ENCODE measurements around the gene SENP7. TPM values are rescaled to one million over a fixed set of nuclear protein-coding genes. Genes with fewer than 3 reads are reported as not detected.

SENP7 gene
- polyA plus RNA-seq, 3 donors, result 1.6 to 12.4 (median 3.8) TPM

GRCh38 chr3:101320475-101320874 lies 192.5 kb downstream of the SENP7 start, which contains the start of gene IMPG2:
Gene IMPG2, minus strand, starts transcription at chr3:101320575. Its CDS starts 203 bp downstream, at chr3:101320372.
- intact Hi-C loops (cut with micrococcal nuclease), result no loop called here
- H3K4me2 ChIP-seq (replicated peaks; ENCODE audit: extremely low read depth, low read length, poor library complexity, severe bottlenecking), result no peak within 1 kb of the TSS
- H3K27ac ChIP-seq (ENCODE audit: low read depth in 1 of 2, low read length in 2 of 2), result no peak within 1 kb of the TSS
- no peaks in the 10 kb centered on the region for H3K9me3 ChIP-seq (replicated peaks in 1 of 2; ENCODE audit: control insufficient read depth in 1 of 2, insufficient read depth in 1 of 2, low read length in 2 of 2)
- no CpG with 5 or more reads among the region's 2 CpGs for WGBS (ENCODE audit: insufficient coverage)
- H3K9ac ChIP-seq (ENCODE audit: insufficient read depth, low read length, poor library complexity, severe bottlenecking), result no peak within 1 kb of the TSS
- Mint-ChIP-seq H3K36me3 (peaks cover 8 to 10% of the 10 kb centered on the region in 2 donors), H3K9me3 (peaks cover 0 to 2% (median 0%) of the 10 kb centered on the region in 7 donors), H3K27ac (no peak within 1 kb of the TSS), H3K4me3 (no peak within 1 kb of the TSS), H3K27me3 (ENCODE audit: low read depth in 3 of 3) (no peaks in the 10 kb centered on the region), H3K4me1 (no peaks in the 10 kb centered on the region)
- DNase-seq, result no peak
- H4K20me1 ChIP-seq (ENCODE audit: insufficient read depth, low read length), result no peaks in the 10 kb centered on the region
- H2AFZ ChIP-seq (ENCODE audit: insufficient read depth, low read depth, low read length, poor library complexity, severe bottlenecking), result no peak within 1 kb of the TSS
- no peaks in the 10 kb centered on the region for H3K4me1 ChIP-seq (ENCODE audit: control insufficient read depth in 1 of 2, insufficient read depth in 2 of 2, low read length in 2 of 2)
- H3K36me3 ChIP-seq (replicated peaks in 1 of 2; ENCODE audit: control insufficient read depth in 1 of 2, insufficient read depth in 2 of 2, low read length in 2 of 2), result peaks cover 4 to 6% of the 10 kb centered on the region in 2 donors
- no peaks in the 10 kb centered on the region for H3K79me2 ChIP-seq (ENCODE audit: insufficient read depth, low read length)
- no peak within 1 kb of the TSS for H3K4me3 ChIP-seq (replicated peaks in 1 of 3; ENCODE audit: low read depth in 2 of 3, low read length in 3 of 3)
- no peaks in the 10 kb centered on the region for H3K27me3 ChIP-seq (ENCODE audit: control insufficient read depth in 2 of 2, insufficient read depth in 2 of 2, low read length in 2 of 2)
- no peak for TF ChIP-seq CTCF (IDR thresholded peaks at IDR 0.05)

GRCh38 chr3:101319531-101319930 lies 193.5 kb downstream of the SENP7 start:
- Histone ChIP-seq H3K27ac (ENCODE audit: low read depth in 1 of 2, low read length in 2 of 2) (no peak overlapping the region), H3K4me1 (ENCODE audit: control insufficient read depth in 1 of 2, insufficient read depth in 2 of 2, low read length in 2 of 2) (no peaks in the 10 kb centered on the region), H3K4me2 (replicated peaks; ENCODE audit: extremely low read depth, low read length, poor library complexity, severe bottlenecking) (no peak overlapping the region), H3K79me2 (ENCODE audit: insufficient read depth, low read length) (no peaks in the 10 kb centered on the region), H3K27me3 (ENCODE audit: control insufficient read depth in 2 of 2, insufficient read depth in 2 of 2, low read length in 2 of 2) (no peaks in the 10 kb centered on the region), H2AFZ (ENCODE audit: insufficient read depth, low read depth, low read length, poor library complexity, severe bottlenecking) (no peak overlapping the region), H3K4me3 (replicated peaks in 1 of 3; ENCODE audit: low read depth in 2 of 3, low read length in 3 of 3) (no peak overlapping the region), H4K20me1 (ENCODE audit: insufficient read depth, low read length) (no peaks in the 10 kb centered on the region), H3K9ac (ENCODE audit: insufficient read depth, low read length, poor library complexity, severe bottlenecking) (no peak overlapping the region), H3K9me3 (replicated peaks in 1 of 2; ENCODE audit: control insufficient read depth in 1 of 2, insufficient read depth in 1 of 2, low read length in 2 of 2) (no peaks in the 10 kb centered on the region), H3K36me3 (replicated peaks in 1 of 2; ENCODE audit: control insufficient read depth in 1 of 2, insufficient read depth in 2 of 2, low read length in 2 of 2) (peaks cover 0 to 2% of the 10 kb centered on the region in 2 donors)
- peaks cover 0 to 2% (median 0%) of the 10 kb centered on the region in 7 donors for H3K9me3 Mint-ChIP-seq
- TF ChIP-seq CTCF (IDR thresholded peaks at IDR 0.05), result no peak
- no peaks in the 10 kb centered on the region for H3K27me3 Mint-ChIP-seq (ENCODE audit: low read depth in 3 of 3)
- peaks cover 7% of the 10 kb centered on the region in 2 donors for H3K36me3 Mint-ChIP-seq
- intact Hi-C loops (cut with micrococcal nuclease), result no loop called here
- H3K4me1 Mint-ChIP-seq, result no peaks in the 10 kb centered on the region
- no peak overlapping the region for H3K27ac Mint-ChIP-seq
- no peak for DNase-seq
- no peak overlapping the region for H3K4me3 Mint-ChIP-seq
- no CpG with 5 or more reads among the region's 5 CpGs for WGBS (ENCODE audit: insufficient coverage)

Data from CD14-positive monocyte (primary cell).